SK-N-SH treated with all-trans-retinoic acid at 6 μM for 48 hours (cell line): ENCODE measurements around the gene COBL.

Experiments used
- ZC3H10 ChIP-seq: fragments of 250-450 bp; sonication (Bioruptor Pico); IDR thresholded peaks from 2 replicates; pipeline ENCODE4 v1.5.1; 2021; ENCODE audit warnings: mild to moderate bottlenecking, moderate library complexity
- ZNF8 ChIP-seq: fragments of 450-650 bp; formaldehyde crosslinking; IDR thresholded peaks from 2 replicates; pipeline ENCODE4 v1.5.0; 2020; ENCODE audit warnings: mild to moderate bottlenecking, moderate library complexity

DNA sequence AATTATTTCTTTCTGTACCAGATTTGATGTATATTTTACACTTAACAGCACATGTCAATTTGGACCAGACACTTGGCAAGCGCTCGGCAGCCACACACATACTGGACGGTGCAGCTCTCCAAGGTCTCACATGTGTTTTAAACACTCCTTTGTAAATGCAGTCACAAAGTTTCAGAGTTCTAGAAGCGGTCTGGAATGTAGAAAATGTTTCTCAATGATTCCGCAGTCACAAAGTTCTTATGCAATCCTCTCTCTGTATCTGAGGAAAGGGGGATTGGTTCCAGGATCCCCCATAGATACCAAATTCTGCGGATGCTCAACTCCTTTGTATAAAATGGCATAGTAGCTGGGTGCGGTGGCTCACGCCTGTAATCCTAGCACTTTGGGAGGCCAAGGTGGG is 280.9 kb downstream of the COBL start:
- TF ChIP-seq ZC3H10 (CRISPR knock-in tag) (no peak), ZNF8 (CRISPR knock-in tag) (no peak)
